Loucy (cell line): Measurements from ENCODE around the gene IL12RB2.

Experiments
- CTCF ChIP-seq: fragments of 200-600 bp; sonication (generic); conservative IDR thresholded peaks from 2 replicates; pipeline ENCODE4 v1.5.1; 2014; ENCODE audit warnings: mild to moderate bottlenecking, antibody characterized with exemption, low read length
- EZH2phosphoT487 ChIP-seq: fragments of 200-600 bp; IDR thresholded peaks from 2 replicates; pipeline ENCODE4 v1.6.1; 2018; ENCODE audit warnings: antibody characterized with exemption, mild to moderate bottlenecking, moderate library complexity, borderline replicate concordance

- no peak for TF ChIP-seq CTCF
- no peak for TF ChIP-seq EZH2phosphoT487
Measured at GRCh38 chr1:67377253-67377652, 69.6 kb downstream of the IL12RB2 start.
